Measurements from ENCODE around the gene C15orf39.

C15orf39 gene

DNA sequence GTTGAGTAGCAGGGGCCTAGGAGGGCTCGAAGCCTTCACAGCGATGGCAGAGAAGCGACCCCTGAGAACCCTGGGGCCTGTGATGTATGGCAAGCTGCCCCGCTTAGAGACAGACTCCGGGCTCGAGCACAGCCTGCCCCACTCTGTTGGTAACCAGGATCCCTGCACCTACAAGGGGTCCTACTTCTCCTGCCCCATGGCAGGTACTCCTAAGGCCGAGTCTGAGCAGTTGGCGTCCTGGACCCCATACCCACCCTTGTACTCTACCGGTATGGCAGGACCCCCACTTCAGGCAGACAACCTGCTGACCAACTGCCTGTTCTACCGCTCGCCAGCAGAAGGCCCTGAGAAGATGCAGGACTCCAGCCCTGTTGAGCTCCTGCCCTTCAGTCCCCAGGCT, 4.3 kb downstream of the C15orf39 start:
- H3K4me1 ChIP-seq = peaks cover 6% of the 10 kb centered on the region
- H3K27me3 ChIP-seq = no peaks in the 10 kb centered on the region
- no peak overlapping the region for H3K4me3 ChIP-seq (ENCODE audit: low read depth, low read length)
- peaks cover 52% of the 10 kb centered on the region for H3K36me3 ChIP-seq
- H3K9me3 ChIP-seq = no peaks in the 10 kb centered on the region
- TF ChIP-seq, protein P1, sequence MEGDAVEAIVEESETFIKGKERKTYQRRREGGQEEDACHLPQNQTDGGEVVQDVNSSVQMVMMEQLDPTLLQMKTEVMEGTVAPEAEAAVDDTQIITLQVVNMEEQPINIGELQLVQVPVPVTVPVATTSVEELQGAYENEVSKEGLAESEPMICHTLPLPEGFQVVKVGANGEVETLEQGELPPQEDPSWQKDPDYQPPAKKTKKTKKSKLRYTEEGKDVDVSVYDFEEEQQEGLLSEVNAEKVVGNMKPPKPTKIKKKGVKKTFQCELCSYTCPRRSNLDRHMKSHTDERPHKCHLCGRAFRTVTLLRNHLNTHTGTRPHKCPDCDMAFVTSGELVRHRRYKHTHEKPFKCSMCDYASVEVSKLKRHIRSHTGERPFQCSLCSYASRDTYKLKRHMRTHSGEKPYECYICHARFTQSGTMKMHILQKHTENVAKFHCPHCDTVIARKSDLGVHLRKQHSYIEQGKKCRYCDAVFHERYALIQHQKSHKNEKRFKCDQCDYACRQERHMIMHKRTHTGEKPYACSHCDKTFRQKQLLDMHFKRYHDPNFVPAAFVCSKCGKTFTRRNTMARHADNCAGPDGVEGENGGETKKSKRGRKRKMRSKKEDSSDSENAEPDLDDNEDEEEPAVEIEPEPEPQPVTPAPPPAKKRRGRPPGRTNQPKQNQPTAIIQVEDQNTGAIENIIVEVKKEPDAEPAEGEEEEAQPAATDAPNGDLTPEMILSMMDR (IDR thresholded peaks at IDR 0.05; ENCODE audit: low read depth, low read length) = no peak
- DNase-seq = no peak

DNA sequence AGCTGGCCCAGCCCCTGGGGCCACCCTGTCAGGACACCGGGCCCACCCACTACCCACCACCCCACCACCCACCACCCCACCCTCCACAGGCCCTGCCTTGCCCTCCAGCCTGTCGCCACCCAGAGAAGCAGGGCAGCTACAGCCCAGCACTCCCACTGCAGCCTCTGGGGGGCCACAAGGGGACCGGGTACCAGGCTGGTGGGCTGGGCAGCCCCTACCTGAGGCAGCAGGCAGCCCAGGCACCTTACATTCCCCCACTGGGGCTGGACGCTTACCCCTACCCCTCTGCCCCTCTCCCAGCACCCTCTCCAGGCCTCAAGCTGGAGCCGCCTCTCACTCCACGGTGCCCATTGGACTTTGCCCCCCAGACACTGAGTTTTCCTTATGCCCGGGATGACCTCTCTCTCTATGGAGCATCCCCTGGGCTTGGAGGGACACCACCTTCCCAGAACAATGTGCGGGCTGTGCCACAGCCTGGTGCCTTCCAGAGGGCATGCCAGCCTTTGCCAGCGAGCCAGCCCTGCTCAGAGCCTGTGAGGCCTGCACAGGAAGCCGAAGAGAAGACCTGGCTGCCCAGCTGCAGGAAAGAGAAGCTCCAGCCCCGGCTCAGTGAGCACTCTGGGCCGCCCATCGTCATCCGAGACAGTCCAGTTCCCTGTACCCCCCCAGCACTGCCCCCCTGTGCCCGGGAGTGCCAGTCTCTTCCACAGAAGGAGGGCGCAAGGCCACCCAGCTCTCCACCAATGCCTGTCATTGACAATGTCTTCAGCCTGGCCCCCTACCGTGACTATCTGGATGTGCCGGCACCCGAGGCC, 5.3 kb downstream of the C15orf39 start:
- no peaks in the 10 kb centered on the region for H3K27me3 ChIP-seq
- no peak for DNase-seq
- TF ChIP-seq, protein P1 (IDR thresholded peaks at IDR 0.05; ENCODE audit: low read depth, low read length) = no peak
- peaks cover 62% of the 10 kb centered on the region for H3K36me3 ChIP-seq
- peaks cover 3% of the 10 kb centered on the region for H3K4me1 ChIP-seq
- H3K4me3 ChIP-seq (ENCODE audit: low read depth, low read length) = no peak overlapping the region
- H3K9me3 ChIP-seq = no peaks in the 10 kb centered on the region

DNA sequence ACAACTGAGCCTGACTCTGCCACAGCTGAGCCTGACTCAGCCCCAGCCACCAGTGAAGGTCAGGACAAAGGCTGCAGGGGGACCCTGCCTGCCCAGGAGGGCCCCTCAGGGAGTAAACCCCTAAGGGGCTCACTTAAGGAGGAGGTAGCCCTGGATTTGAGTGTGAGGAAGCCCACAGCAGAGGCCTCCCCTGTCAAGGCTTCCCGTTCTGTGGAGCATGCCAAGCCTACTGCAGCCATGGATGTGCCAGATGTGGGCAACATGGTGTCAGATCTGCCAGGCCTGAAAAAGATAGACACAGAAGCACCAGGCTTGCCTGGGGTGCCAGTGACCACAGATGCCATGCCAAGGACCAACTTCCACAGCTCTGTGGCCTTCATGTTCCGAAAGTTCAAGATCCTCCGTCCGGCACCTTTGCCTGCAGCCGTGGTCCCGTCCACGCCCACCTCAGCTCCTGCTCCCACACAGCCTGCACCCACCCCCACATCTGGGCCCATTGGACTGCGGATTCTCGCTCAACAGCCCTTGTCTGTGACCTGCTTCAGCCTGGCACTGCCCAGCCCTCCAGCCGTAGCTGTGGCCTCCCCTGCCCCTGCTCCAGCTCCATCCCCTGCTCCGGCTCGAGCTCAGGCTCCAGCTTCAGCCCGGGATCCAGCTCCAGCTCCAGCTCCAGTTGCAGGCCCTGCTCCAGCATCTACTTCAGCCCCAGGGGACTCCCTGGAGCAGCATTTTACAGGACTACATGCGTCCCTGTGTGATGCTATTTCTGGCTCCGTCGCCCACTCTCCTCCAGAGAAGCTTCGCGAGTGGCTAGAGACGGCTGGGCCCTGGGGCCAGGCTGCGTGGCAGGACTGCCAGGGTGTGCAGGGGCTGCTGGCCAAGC, 6.2 kb downstream of the C15orf39 start:
- no peaks in the 10 kb centered on the region for H3K9me3 ChIP-seq
- H3K4me1 ChIP-seq = peaks cover 3% of the 10 kb centered on the region
- peaks cover 71% of the 10 kb centered on the region for H3K36me3 ChIP-seq
- H3K27me3 ChIP-seq = no peaks in the 10 kb centered on the region
- TF ChIP-seq, protein P1 (IDR thresholded peaks at IDR 0.05; ENCODE audit: low read depth, low read length) = no peak
- no peak overlapping the region for H3K4me3 ChIP-seq (ENCODE audit: low read depth, low read length)
- no peak for DNase-seq

DNA sequence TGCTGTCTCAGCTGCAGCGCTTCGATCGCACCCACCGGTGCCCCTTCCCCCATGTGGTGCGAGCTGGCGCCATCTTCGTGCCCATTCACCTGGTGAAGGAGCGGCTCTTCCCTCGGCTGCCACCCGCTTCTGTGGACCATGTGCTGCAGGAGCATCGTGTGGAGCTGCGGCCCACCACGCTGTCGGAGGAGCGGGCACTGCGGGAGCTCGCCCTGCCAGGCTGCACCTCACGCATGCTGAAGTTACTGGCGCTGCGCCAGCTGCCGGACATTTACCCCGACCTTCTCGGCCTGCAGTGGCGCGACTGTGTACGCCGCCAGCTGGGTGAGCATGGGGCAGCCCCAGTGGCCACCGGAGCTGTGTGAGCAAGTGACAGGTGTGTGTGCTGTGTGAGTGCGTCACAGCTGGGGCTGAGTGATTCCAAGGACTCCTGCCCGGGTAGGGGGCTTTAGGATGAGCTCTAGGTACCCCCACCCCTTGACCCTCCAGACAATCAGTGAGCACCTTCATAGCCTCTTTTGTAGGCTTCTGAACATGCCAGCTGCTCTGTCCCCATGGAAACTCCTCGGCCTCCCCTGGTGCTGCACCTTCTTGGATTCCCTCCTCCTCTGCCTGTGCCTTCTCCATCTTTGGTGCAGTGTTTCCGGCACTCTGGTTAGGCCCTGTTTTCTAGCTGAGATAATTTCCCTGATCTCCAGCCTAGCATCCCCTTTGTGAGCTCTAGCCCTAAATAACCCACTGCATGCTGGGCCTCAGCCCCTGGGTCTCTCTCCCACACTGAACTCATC, 7.0 kb downstream of the C15orf39 start:
- TF ChIP-seq, protein P1 (IDR thresholded peaks at IDR 0.05; ENCODE audit: low read depth, low read length) = no peak
- Histone ChIP-seq H3K27me3 (no peaks in the 10 kb centered on the region), H3K4me1 (peaks cover 3% of the 10 kb centered on the region), H3K9me3 (no peaks in the 10 kb centered on the region), H3K36me3 (peaks cover 75% of the 10 kb centered on the region), H3K4me3 (ENCODE audit: low read depth, low read length) (no peak overlapping the region)
- no peak for DNase-seq

DNA sequence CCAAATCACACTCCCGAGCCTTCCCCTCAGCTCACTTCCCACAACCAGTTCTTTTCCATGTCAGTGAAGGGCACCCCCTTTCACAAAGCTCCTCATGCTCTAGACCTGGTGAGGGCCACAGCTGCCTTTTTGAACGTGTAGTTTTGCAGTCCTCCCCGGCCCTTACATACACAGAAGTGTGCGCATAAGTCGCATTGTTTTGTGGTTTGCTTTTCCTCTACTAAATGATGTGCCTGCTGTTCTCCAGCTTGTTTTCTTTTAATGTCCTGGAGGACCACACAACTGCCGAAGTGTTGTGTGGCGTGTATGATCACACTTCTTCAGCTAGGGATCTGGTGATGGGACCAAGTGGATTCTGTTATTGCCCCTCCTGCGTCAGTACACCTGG, 7.6 kb downstream of the C15orf39 start:
- TF ChIP-seq, protein P1 (IDR thresholded peaks at IDR 0.05; ENCODE audit: low read depth, low read length) = no peak
- Histone ChIP-seq H3K27me3 (no peaks in the 10 kb centered on the region), H3K9me3 (no peaks in the 10 kb centered on the region), H3K36me3 (peaks cover 78% of the 10 kb centered on the region), H3K4me3 (ENCODE audit: low read depth, low read length) (no peak overlapping the region), H3K4me1 (peaks cover 3% of the 10 kb centered on the region)
- DNase-seq = no peak
